ENCODE data around the gene PCDH17. TPM values are rescaled to one million over a fixed set of nuclear protein-coding genes. Genes with fewer than 3 reads are reported as not detected.

PCDH17 gene
- total RNA-seq (2014; rRNA removed; shearing (Covaris generic)) = not detected in 2 replicates

- in situ Hi-C loops (cut with HindIII; ENCODE audit: low sequenced_read_pairs) = no loop called here
- DNase-seq (ENCODE audit: low spot score) = peak; percentile 55
These were observed at the start of gene PCDH17 for GRCh38 chr13:57631596-57632275. TSS of gene PCDH17 (plus strand) at chr13:57631744. CDS start at chr13:57632547, 803 bp downstream.

DNA sequence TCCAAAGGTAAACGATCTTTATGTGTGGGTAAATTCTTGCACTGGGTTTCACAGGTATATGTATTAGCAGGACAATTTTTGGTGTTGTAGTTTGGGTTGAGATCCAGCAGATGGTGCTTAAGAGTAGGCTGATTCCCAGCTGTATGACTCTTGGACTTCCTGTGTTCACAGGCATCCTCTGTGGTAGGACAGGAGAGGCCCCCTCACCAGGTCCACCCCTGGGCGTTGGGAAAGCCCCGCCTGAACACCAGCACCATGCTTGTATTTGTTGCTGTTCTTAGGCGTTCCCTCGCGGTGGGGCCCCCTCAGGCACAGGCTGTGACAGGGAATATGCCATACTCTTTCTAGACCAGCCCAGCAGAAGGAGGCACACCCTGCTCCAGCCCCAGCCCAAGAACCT lies 49.5 kb upstream of the PCDH17 start:
- DNase-seq (ENCODE audit: low spot score) = no peak
- in situ Hi-C loops (cut with HindIII; ENCODE audit: low sequenced_read_pairs) = no loop called here

DNA sequence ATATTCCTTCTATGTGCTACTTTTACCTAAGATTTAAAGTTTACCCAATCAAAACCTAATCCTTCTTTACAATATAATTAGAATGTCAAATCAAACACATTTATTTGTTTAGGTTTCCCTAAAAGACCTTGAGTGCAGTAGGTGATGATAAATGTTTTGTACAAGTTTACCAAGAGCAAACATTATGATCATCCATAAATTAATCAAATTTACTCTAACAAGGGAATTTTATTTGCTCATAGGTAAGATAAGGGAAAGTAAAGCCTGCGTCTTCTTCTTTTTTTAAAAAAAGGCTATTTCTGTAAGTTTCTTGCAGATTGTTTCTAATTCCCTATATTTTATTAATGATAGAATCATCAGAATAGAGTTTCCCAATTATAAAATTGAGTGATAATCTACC lies 48.0 kb upstream of the PCDH17 start:
- in situ Hi-C loops (cut with HindIII; ENCODE audit: low sequenced_read_pairs) = no loop called here
- DNase-seq (ENCODE audit: low spot score) = no peak

DNA sequence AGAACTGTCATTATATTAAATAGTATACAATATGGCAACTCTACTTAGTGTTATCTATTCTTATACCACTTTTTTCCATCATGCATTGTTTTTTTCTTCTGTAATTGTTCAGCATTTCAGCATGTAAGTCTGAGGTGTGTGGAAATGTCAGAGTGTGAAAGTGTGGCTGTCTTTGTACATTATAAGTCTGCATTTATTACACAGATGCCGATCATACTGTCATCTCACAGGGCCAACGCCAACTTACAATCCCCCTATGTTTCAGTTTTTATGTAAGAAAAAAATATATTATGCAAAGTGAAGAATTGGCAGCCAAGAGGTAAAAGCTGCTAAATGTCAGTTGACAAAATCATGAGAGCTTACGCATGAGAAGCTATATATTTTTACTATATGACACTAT lies 42.9 kb upstream of the PCDH17 start:
- no peak for DNase-seq (ENCODE audit: low spot score)
- in situ Hi-C loops (cut with HindIII; ENCODE audit: low sequenced_read_pairs) = no loop called here

GRCh38 chr13:57595775-57596174 lies 35.8 kb upstream of the PCDH17 start:
- no peak for DNase-seq (ENCODE audit: low spot score)
- in situ Hi-C loops (cut with HindIII; ENCODE audit: low sequenced_read_pairs) = no loop called here

GRCh38 chr13:57601536-57601935 lies 30.0 kb upstream of the PCDH17 start:
- in situ Hi-C loops (cut with HindIII; ENCODE audit: low sequenced_read_pairs) = no loop called here

DNA sequence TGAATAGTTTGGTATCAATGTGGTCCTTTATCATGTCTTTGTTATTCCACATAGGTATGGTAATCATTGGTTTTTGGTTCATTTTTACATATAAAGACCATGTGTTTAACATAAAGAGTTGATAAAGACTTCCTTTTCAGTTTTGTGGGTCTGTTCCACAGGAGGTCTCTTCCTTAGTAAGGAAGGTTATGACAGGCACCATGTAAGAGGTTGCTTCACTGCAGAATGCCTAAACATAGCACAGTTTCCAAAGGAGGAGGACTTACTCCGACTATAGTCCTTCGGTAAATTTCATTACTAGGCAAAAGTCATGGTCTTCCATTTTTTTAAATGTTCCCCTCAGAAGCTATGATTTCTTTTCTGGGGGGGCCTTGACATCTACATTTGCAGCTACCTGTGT lies 27.1 kb upstream of the PCDH17 start:
- DNase-seq (ENCODE audit: low spot score) = no peak
- in situ Hi-C loops (cut with HindIII; ENCODE audit: low sequenced_read_pairs) = no loop called here

More at GRCh38 chr13:57601536-57601935, 30.0 kb upstream of the PCDH17 start:
- DNase-seq (ENCODE audit: low spot score) = no peak

DNA sequence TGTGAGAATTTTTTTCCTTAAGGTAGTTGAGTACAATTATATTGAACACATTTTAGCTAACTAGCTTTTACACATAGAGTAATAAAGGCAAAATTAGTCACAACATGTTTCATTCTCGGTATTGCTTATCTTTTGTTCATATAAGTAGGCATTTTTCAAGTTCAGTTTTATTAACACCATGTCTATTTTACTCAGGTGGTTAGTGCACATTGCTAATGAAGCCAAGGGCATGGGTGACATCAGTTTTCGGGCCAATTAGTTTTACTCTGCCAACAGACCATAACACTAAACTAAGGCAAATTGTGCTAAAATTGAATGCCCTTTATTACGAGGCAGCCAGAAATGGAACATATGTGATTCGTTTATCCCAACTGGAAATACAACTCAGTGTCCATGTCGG lies 19.6 kb upstream of the PCDH17 start:
- in situ Hi-C loops (cut with HindIII; ENCODE audit: low sequenced_read_pairs) = no loop called here
- DNase-seq (ENCODE audit: low spot score) = no peak

DNA sequence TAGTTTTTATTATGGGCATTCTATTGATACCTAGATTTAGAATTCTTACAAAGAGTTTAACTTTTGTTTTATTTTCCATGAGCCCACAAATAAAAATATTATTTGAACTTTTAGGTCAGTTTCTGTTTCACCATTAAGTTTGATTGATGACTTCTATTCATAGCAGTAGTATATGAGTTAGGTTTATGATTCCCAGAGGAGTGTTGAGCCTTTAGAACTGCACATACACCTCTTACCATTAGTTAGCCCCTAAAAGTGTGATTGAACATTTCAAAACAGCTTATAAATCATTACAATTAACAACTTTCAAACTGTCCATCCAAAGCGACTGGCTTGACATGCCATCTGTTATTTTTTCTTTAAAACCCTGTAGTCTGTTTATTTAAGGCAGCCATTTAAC lies 19.0 kb upstream of the PCDH17 start:
- DNase-seq (ENCODE audit: low spot score) = no peak

GRCh38 chr13:57624565-57625435 lies 6.7 kb upstream of the PCDH17 start:
- peak; percentile 67 for DNase-seq (ENCODE audit: low spot score)
- in situ Hi-C loops (cut with HindIII; ENCODE audit: low sequenced_read_pairs) = no loop called here

More for the DNA sequence above, 19.0 kb upstream of the PCDH17 start:
- in situ Hi-C loops (cut with HindIII; ENCODE audit: low sequenced_read_pairs) = no loop called here

- DNase-seq (ENCODE audit: low spot score) = peak; percentile 50
- in situ Hi-C loops (cut with HindIII; ENCODE audit: low sequenced_read_pairs) = no loop called here
These were observed 3.9 kb upstream of the PCDH17 start for GRCh38 chr13:57627663-57628062.

- in situ Hi-C loops (cut with HindIII; ENCODE audit: low sequenced_read_pairs) = no loop called here
These were observed 2.1 kb upstream of the PCDH17 start for GRCh38 chr13:57629391-57629804.

GRCh38 chr13:57629821-57630235 lies 1.7 kb upstream of the PCDH17 start:
- in situ Hi-C loops (cut with HindIII; ENCODE audit: low sequenced_read_pairs) = no loop called here
- DNase-seq (ENCODE audit: low spot score) = peak; percentile 90

More at GRCh38 chr13:57629391-57629804, 2.1 kb upstream of the PCDH17 start:
- peak; percentile 45 for DNase-seq (ENCODE audit: low spot score)

DNA sequence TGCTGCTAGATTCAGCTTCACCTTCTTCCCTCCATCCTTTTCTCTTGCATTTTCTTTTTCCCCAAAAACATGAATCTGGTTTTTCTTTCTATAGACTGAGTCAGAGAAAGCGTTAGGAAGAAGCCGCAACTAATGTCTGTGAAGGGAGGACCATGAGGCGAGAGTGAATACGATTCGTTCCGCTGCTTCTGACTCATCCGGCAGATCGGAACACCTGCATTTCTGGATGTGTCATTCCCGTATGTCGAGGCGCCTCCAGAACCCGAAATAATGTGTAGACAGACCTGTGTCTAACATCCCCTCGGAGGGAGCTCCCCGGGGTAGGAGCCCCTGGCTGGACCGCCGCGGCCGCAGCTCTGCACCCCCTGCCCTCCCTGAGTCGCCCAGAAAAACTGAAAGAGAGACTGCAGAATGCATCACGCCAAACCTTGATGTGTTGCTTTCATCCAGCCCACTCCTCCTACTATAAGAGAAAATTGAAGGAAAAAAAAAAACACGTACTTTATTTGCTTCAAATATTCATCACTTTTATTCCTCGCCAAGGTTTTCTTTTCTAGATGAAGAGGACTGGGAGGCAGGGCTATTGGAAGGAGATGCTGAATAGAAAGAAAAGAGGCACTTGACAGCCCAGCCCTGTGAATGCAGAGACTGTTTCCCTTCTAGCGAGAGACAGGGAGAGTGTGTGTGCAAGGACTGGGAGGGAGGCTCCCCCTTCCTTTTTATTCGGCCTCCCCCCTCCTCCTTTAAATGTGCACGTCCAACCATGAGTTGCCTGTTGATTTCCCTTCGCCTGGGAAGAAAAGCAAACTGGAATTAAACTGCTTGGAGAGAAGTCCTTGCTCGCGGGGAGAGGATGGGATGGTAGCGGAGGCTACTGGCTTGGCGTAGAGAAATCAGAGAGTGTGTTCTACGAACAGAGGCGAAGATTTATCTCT lies 616 bp upstream of the PCDH17 start:
- DNase-seq (ENCODE audit: low spot score) = peak; percentile 40

DNA sequence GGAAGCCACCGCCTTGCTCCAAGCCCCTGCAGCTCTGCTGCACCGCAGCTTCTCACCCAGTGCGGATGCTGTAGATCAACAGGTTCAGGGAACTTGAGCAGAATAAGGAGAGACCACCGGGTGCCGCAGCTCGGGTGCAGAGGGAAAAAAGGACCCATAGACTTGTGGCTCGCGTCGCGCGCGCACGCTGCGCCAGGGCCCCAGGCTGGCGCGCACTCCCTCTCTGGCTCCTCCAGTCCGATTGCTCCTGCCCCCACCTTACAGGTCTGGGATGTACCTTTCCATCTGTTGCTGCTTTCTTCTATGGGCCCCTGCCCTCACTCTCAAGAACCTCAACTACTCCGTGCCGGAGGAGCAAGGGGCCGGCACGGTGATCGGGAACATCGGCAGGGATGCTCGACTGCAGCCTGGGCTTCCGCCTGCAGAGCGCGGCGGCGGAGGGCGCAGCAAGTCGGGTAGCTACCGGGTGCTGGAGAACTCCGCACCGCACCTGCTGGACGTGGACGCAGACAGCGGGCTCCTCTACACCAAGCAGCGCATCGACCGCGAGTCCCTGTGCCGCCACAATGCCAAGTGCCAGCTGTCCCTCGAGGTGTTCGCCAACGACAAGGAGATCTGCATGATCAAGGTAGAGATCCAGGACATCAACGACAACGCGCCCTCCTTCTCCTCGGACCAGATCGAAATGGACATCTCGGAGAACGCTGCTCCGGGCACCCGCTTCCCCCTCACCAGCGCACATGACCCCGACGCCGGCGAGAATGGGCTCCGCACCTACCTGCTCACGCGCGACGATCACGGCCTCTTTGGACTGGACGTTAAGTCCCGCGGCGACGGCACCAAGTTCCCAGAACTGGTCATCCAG lies 964 bp downstream of the PCDH17 start:
- in situ Hi-C loops (cut with HindIII; ENCODE audit: low sequenced_read_pairs) = no loop called here
- DNase-seq (ENCODE audit: low spot score) = peak; percentile 25

More for the DNA sequence above, 616 bp upstream of the PCDH17 start:
- in situ Hi-C loops (cut with HindIII; ENCODE audit: low sequenced_read_pairs) = no loop called here

DNA sequence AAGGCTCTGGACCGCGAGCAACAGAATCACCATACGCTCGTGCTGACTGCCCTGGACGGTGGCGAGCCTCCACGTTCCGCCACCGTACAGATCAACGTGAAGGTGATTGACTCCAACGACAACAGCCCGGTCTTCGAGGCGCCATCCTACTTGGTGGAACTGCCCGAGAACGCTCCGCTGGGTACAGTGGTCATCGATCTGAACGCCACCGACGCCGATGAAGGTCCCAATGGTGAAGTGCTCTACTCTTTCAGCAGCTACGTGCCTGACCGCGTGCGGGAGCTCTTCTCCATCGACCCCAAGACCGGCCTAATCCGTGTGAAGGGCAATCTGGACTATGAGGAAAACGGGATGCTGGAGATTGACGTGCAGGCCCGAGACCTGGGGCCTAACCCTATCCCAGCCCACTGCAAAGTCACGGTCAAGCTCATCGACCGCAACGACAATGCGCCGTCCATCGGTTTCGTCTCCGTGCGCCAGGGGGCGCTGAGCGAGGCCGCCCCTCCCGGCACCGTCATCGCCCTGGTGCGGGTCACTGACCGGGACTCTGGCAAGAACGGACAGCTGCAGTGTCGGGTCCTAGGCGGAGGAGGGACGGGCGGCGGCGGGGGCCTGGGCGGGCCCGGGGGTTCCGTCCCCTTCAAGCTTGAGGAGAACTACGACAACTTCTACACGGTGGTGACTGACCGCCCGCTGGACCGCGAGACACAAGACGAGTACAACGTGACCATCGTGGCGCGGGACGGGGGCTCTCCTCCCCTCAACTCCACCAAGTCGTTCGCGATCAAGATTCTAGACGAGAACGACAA lies 1.8 kb downstream of the PCDH17 start:
- in situ Hi-C loops (cut with HindIII; ENCODE audit: low sequenced_read_pairs) = no loop called here
- DNase-seq (ENCODE audit: low spot score) = no peak

DNA sequence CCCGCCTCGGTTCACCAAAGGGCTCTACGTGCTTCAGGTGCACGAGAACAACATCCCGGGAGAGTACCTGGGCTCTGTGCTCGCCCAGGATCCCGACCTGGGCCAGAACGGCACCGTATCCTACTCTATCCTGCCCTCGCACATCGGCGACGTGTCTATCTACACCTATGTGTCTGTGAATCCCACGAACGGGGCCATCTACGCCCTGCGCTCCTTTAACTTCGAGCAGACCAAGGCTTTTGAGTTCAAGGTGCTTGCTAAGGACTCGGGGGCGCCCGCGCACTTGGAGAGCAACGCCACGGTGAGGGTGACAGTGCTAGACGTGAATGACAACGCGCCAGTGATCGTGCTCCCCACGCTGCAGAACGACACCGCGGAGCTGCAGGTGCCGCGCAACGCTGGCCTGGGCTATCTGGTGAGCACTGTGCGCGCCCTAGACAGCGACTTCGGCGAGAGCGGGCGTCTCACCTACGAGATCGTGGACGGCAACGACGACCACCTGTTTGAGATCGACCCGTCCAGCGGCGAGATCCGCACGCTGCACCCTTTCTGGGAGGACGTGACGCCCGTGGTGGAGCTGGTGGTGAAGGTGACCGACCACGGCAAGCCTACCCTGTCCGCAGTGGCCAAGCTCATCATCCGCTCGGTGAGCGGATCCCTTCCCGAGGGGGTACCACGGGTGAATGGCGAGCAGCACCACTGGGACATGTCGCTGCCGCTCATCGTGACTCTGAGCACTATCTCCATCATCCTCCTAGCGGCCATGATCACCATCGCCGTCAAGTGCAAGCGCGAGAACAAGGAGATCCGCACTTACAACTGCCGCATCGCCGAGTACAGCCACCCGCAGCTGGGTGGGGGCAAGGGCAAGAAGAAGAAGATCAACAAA lies 2.6 kb downstream of the PCDH17 start:
- DNase-seq (ENCODE audit: low spot score) = no peak
- in situ Hi-C loops (cut with HindIII; ENCODE audit: low sequenced_read_pairs) = no loop called here

Data from G401 (cell line).